OCI-LY3 (cell line): ENCODE data around the gene SIPA1L2.

Experiments used
- EZH2phosphoT487 ChIP-seq: fragments of 200-600 bp; shearing (Covaris generic); IDR thresholded peaks from 2 replicates; pipeline ENCODE4 v1.6.1; 2018; ENCODE audit warnings: antibody characterized with exemption, mixed run types, low read depth
- TF ChIP-seq, protein P1 (sequence below): fragments of 200-600, 300-600 bp; sonication (generic); IDR thresholded peaks from 2 replicates; pipeline ENCODE4 v1.5.1; 2014; ENCODE audit warnings: antibody characterized with exemption, low read length, low read depth

DNA sequence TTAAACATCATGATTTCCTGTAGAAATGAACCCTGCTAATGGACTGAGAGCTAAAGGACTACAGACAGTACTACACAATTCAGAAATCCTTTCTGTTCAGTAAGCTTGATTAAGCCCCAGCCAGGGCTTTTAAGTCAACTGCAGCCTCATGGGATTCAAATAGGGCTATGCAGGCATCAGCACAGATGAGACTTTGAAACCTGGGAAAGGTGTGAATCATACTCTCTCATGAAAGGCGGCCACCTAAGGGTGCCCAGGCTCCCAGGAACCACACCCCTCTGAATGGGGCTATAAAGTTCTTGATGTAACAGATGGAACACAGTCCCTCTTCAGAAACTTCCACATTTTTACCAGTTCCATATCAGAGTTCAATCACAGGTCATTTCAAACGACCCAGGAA is 7.6 kb downstream of the SIPA1L2 start:
- TF ChIP-seq, protein P1, sequence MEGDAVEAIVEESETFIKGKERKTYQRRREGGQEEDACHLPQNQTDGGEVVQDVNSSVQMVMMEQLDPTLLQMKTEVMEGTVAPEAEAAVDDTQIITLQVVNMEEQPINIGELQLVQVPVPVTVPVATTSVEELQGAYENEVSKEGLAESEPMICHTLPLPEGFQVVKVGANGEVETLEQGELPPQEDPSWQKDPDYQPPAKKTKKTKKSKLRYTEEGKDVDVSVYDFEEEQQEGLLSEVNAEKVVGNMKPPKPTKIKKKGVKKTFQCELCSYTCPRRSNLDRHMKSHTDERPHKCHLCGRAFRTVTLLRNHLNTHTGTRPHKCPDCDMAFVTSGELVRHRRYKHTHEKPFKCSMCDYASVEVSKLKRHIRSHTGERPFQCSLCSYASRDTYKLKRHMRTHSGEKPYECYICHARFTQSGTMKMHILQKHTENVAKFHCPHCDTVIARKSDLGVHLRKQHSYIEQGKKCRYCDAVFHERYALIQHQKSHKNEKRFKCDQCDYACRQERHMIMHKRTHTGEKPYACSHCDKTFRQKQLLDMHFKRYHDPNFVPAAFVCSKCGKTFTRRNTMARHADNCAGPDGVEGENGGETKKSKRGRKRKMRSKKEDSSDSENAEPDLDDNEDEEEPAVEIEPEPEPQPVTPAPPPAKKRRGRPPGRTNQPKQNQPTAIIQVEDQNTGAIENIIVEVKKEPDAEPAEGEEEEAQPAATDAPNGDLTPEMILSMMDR, result no peak
- TF ChIP-seq EZH2phosphoT487, result no peak
